K562 (cell line): ENCODE measurements around the gene RPL9. TPM values are rescaled to one million over a fixed set of nuclear protein-coding genes. Genes with fewer than 3 reads are reported as not detected.

ENCODE experiments used
- ATAC-seq: fragments of 200-7000 bp; cut with Tn5 transposase; 3 replicates; pipeline ENCODE4 v1.9.1; 2020; ENCODE audit warnings: moderate library complexity
- BruUV-seq: library from RNA; stranded (reverse); fragments of 400-500 nt; replicated peaks from 2 replicates; lab custom pipeline; 2021; lab: Mats Ljungman, UMichigan
- CTCF ChIA-PET: fragments of 300-600 bp; formaldehyde crosslinking; extraction: SDS; loops from one replicate; lab custom pipeline; 2021; ENCODE audit warnings: low intra/inter-chr PET ratio; lab: Yijun Ruan, JAX
- POLR2A ChIA-PET: fragments of 300-600, 350-650 bp; sonication (Branson Sonifier 250); formaldehyde crosslinking; extraction: SDS; loops from one replicate; lab custom pipeline; 2021; ENCODE audit warnings: antibody characterized with exemption, inconsistent platforms; lab: Yijun Ruan, JAX
- DNase-seq, 4 experiments: peaks; one replicate each; pipeline versions ENCODE4 v3.0.0 to v3.0.0-alpha.2; 2011 to 2018; ENCODE audit warnings: low spot score in 3 of 4, mixed read lengths in 3 of 4; ENCODE audit errors: extremely low read depth in 1 of 4
- FAIRE-seq: peaks from 2 replicates; lab custom pipeline; 2011; peaks lifted over from hg19 to GRCh38; lab: Jason Lieb, UNC
- H2AFZ ChIP-seq: 2 replicates; pipeline ENCODE4 v1.6.0; 2011; ENCODE audit warnings: low read depth, low read length, control low read depth, inconsistent platforms
- H3K27ac ChIP-seq: fragments of 200-600 bp; 3 replicates; pipeline ENCODE4 v1.8.0; 2011; ENCODE audit warnings: low read depth, mild to moderate bottlenecking, control low read depth, inconsistent platforms, low read length, moderate library complexity, mixed read lengths; ENCODE audit errors: extremely low read depth
- H3K27me3 ChIP-seq, 2 experiments: fragments of 300-600 bp in 1 of 2; 2 replicates in 1 of 2; 3 replicates in 1 of 2; pipeline versions ENCODE4 v1.6.0 to v1.8.0; 2011; ENCODE audit warnings: inconsistent platforms in 2 of 2, low read length in 2 of 2, mild to moderate bottlenecking in 1 of 2, mixed read lengths in 1 of 2, moderate library complexity in 1 of 2; ENCODE audit not compliant: control insufficient read depth in 2 of 2, insufficient read depth in 2 of 2
- H3K36me3 ChIP-seq: fragments of 300-600 bp; 3 replicates; pipeline ENCODE4 v1.8.0; 2011; ENCODE audit warnings: mild to moderate bottlenecking, low read length, inconsistent platforms; ENCODE audit not compliant: control insufficient read depth, insufficient read depth
- H3K4me1 ChIP-seq, 2 experiments: fragments of 200-600 bp in 1 of 2; replicated peaks in 1 of 2; 2 replicates in 1 of 2; 3 replicates in 1 of 2; pipeline versions ENCODE4 v1.5.1 to v1.8.0; 2011; ENCODE audit warnings: inconsistent platforms in 2 of 2, low read length in 2 of 2, mild to moderate bottlenecking in 1 of 2, mixed read lengths in 1 of 2, moderate library complexity in 1 of 2; ENCODE audit not compliant: control insufficient read depth in 2 of 2, insufficient read depth in 2 of 2
- H3K4me2 ChIP-seq: 2 replicates; pipeline ENCODE4 v1.6.1; 2011; ENCODE audit warnings: low read length, control low read depth, inconsistent platforms, mixed read lengths; ENCODE audit not compliant: insufficient read depth
- H3K4me3 ChIP-seq: fragments of 200-600 bp; sonication (generic), shearing (Covaris generic); 2 replicates; pipeline ENCODE4 v1.5.1; 2016; ENCODE audit warnings: control low read depth, inconsistent platforms
- H3K79me2 ChIP-seq: fragments of 200-600 bp; 3 replicates; pipeline ENCODE4 v1.8.0; 2011; ENCODE audit warnings: low read length, inconsistent platforms; ENCODE audit not compliant: control insufficient read depth, insufficient read depth
- H3K9ac ChIP-seq, 2 experiments: 2 replicates each; pipeline versions ENCODE4 v1.6.0 to v1.6.1; 2011; ENCODE audit warnings: low read depth in 2 of 2, low read length in 2 of 2, control low read depth in 1 of 2, inconsistent platforms in 1 of 2, mild to moderate bottlenecking in 1 of 2, mixed read lengths in 1 of 2; ENCODE audit not compliant: insufficient read depth in 1 of 2
- H3K9me1 ChIP-seq: one replicate; pipeline ENCODE4 v1.6.0; 2011; ENCODE audit warnings: inconsistent platforms, mild to moderate bottlenecking, low read length, moderate library complexity; ENCODE audit not compliant: control insufficient read depth, insufficient read depth
- H3K9me3 ChIP-seq: replicated peaks from 2 replicates; pipeline ENCODE4 v1.5.1; 2011; ENCODE audit warnings: low read depth, low read length, inconsistent platforms; ENCODE audit not compliant: control insufficient read depth, insufficient read depth
- H4K20me1 ChIP-seq: replicated peaks from 2 replicates; pipeline ENCODE4 v1.6.1; 2011; ENCODE audit warnings: low read length, inconsistent platforms, mixed read lengths; ENCODE audit not compliant: control insufficient read depth, insufficient read depth
- CHD1 ChIP-seq: fragments of 200-600 bp; sonication (generic); IDR thresholded peaks from one replicate; pipeline ENCODE4 v1.6.1; 2012; ENCODE audit warnings: mild to moderate bottlenecking, moderate library complexity, low read length, inconsistent platforms
- EP300 ChIP-seq: IDR thresholded peaks from 2 replicates; pipeline ENCODE4 v1.6.1; 2012; ENCODE audit warnings: low read length, improper control_type of control experiment
- KAT7 ChIP-seq: sonication (generic); formaldehyde crosslinking; IDR thresholded peaks from 2 replicates; pipeline ENCODE4 v1.8.0; 2022; ENCODE audit warnings: missing genetic modification reagents, mild to moderate bottlenecking, borderline replicate concordance
- MEF2D ChIP-seq: conservative IDR thresholded peaks from 2 replicates; pipeline ENCODE4 v1.6.1; 2016; ENCODE audit warnings: low read depth, missing genetic modification characterization, missing compliant biosample characterization
- RAD21 ChIP-seq, 2 experiments: fragments of 250-450 bp in 1 of 2; fragments of 450-650 bp in 1 of 2; sonication (Bioruptor Pico) in 1 of 2; formaldehyde crosslinking in 1 of 2; IDR thresholded peaks in 1 of 2; conservative IDR thresholded peaks in 1 of 2; 2 replicates each; pipeline versions ENCODE4 v1.4.0 to v1.8.0; 2020 to 2022; ENCODE audit warnings: mild to moderate bottlenecking in 2 of 2, moderate library complexity in 1 of 2
- RCOR1 ChIP-seq, 2 experiments: IDR thresholded peaks; 2 replicates each; pipeline ENCODE4 v1.6.1; 2012; ENCODE audit warnings: low read depth in 2 of 2, low read length in 2 of 2, borderline replicate concordance in 1 of 2, improper control_type of control experiment in 1 of 2
- SMAD2 ChIP-seq: fragments of 150-350 bp; IDR thresholded peaks from 2 replicates; pipeline ENCODE4 v1.6.1; 2014; ENCODE audit warnings: low read depth, mild to moderate bottlenecking, low read length
- ZFP1 ChIP-seq: fragments of 450-650 bp; formaldehyde crosslinking; IDR thresholded peaks from 2 replicates; pipeline ENCODE4 v1.4.0; 2020; ENCODE audit warnings: mild to moderate bottlenecking, mixed read lengths
- ZNF354B ChIP-seq: fragments of 250-450 bp; sonication (Bioruptor Pico); IDR thresholded peaks from 2 replicates; pipeline ENCODE4 v1.4.0; 2020
- WGBS: fragments of 100-300 bp; shearing (Covaris generic); methylation state at CpG from one replicate; pipeline ENCODE4 v1.1.6; 2016; ENCODE audit warnings: low coverage, mixed read lengths; ENCODE audit not compliant: insufficient coverage; ENCODE audit errors: missing lambda C conversion rate; 5-methylcytosine and 5-hydroxymethylcytosine counted together
- in situ Hi-C: fragments of 300-500 bp; cut with MboI; formaldehyde crosslinking; loops from 4 replicates; pipeline ENCODE4 v1.15.0; 2018; ENCODE audit warnings: inconsistent platforms, mixed read lengths
- intact Hi-C: fragments of 100-400 bp; cut with micrococcal nuclease; formaldehyde crosslinking; loops from 2 replicates; pipeline ENCODE4 v1.14.2; 2022
- polyA plus RNA-seq, 8 experiments: library from polyadenylated mRNA; depleted of rRNA in 4 of 8; stranded (reverse) in 5 of 8; unstranded in 3 of 8; fragments of >200 nt; fragmentation: Nextera tagmentation in 2 of 8; fragmentation: Illumina TruSeq in 1 of 8; extraction: Ambion mirVana in 2 of 8; extraction: Trizol in 1 of 8; gene quantifications; 2 replicates each; pipeline versions ENCODE4 v1.2.1 to v1.2.3, GENCODE V29; 2011 to 2014; ENCODE audit warnings: inconsistent platforms in 1 of 8, missing spikeins in 1 of 8
- total RNA-seq, 7 experiments: library from RNA; depleted of rRNA in 6 of 7; stranded (reverse); fragments of >200 nt in 6 of 7; fragmentation: Illumina TruSeq in 2 of 7; extraction: Trizol in 2 of 7; gene quantifications; 2 replicates each; pipeline versions ENCODE4 v1.2.1 to v1.2.3, GENCODE V29; 2011 to 2021; ENCODE audit warnings: low replicate concordance in 1 of 7
- TF ChIP-seq, protein P1 (sequence below): fragments of 450-650 bp; IDR thresholded peaks from 2 replicates; pipeline ENCODE4 v1.6.1; 2016; ENCODE audit warnings: low read depth, mild to moderate bottlenecking, moderate library complexity
- TF ChIP-seq, protein P2 (sequence below): IDR thresholded peaks from 2 replicates; pipeline ENCODE4 v1.6.1; 2011; ENCODE audit warnings: borderline replicate concordance, low read depth, mild to moderate bottlenecking, moderate library complexity, low read length; ENCODE audit not compliant: insufficient read depth, poor library complexity, severe bottlenecking
- TF ChIP-seq, protein P3 (sequence below): fragments of 250-450 bp; sonication (Bioruptor Pico); IDR thresholded peaks from 2 replicates; pipeline ENCODE4 v1.5.0; 2020; ENCODE audit warnings: mild to moderate bottlenecking
- TF ChIP-seq, protein P4 (sequence below): fragments of 250-450 bp; sonication (Bioruptor Pico); IDR thresholded peaks from 2 replicates; pipeline ENCODE4 v1.4.0; 2020; ENCODE audit warnings: borderline replicate concordance

RPL9 gene
- total and polyA plus RNA-seq, 9 of the 15 experiments (the other 6 are each of a cell fraction or from before 2014, with no cell fraction given) = 1,925 to 5,178 (median 3,033) TPM

DNA sequence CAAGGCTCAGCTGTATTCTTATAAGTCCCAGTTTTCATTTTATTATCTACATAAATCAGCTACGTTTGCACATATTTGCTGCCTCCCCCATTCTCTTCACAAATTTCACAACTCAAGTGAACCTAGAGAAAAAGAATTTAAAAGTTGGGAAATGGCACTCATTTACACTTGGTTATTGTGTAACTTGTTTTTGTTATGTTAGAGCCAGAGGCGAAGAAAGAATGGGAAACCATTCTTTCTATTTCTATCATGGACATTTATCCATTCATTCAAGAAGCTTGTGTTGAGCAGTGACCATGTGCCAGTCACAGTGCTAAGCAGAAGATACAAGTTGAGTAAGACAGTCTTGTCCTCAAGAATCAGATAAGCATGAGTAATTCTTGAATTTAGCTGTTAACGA lies 13.7 kb upstream of the RPL9 start (continued):
- TF ChIP-seq, protein P1, sequence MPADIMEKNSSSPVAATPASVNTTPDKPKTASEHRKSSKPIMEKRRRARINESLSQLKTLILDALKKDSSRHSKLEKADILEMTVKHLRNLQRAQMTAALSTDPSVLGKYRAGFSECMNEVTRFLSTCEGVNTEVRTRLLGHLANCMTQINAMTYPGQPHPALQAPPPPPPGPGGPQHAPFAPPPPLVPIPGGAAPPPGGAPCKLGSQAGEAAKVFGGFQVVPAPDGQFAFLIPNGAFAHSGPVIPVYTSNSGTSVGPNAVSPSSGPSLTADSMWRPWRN = no peak
- no peak for TF ChIP-seq EP300
- TF ChIP-seq SMAD2 = no peak

DNA sequence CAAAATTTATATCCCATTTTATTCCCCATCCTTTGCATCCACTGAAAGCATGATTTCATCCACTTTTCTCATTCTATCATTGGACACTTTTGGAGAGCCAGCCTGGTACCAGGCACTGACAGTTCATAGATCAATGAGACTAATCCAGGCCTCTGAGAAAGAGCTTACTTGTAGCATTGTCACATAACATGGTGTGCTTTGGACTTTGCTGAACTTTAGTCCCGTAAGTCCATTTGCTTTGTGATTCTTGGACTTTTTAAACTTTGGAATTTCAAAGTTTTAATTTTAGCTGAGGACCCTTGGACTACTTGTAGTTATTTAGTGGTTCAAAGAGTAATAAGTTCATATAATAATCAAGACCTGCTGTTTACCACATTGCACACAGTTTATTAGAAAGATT lies 11.7 kb upstream of the RPL9 start:
- WGBS = 90% methylated on average over 1 of the region's 1 CpG
- DNase-seq (no peak), FAIRE-seq (no peak), ATAC-seq (no peak)
- no peaks in the 10 kb centered on the region; a peak in 2 of 5 replicates for H3K4me1 ChIP-seq
- ChIA-PET POLR2A (interaction anchor here (1.2 kb wide), 1 partner anchor 17 kb away, joined by 3 read pairs; no protein-coding TSS in a partner anchor), CTCF (interaction anchor here (0.6 to 3.4 kb wide), 4 partner anchors 121 to 846 kb away, joined by 3 to 66 read pairs (median 12); partner anchors contain the start of gene PDS5A)
- H2AFZ ChIP-seq = no peak overlapping the region
- no peaks in the 10 kb centered on the region for H3K27me3 ChIP-seq
- H3K27ac ChIP-seq = no peak overlapping the region
- in situ Hi-C loops (loop anchor here (5.0 kb wide), 1 partner anchor 502 kb away; no protein-coding TSS in a partner anchor), intact Hi-C loops (no loop called here)
- BruUV-seq = no TSS peak
- no peak overlapping the region for H3K4me2 ChIP-seq
- no peaks in the 10 kb centered on the region for H3K9me3 ChIP-seq
- H3K9ac ChIP-seq = no peak overlapping the region
- no peaks in the 10 kb centered on the region for H3K79me2 ChIP-seq
- H4K20me1 ChIP-seq = no peaks in the 10 kb centered on the region
- no peak overlapping the region for H3K4me3 ChIP-seq
- no peaks in the 10 kb centered on the region for H3K9me1 ChIP-seq
- peaks cover 70% of the 10 kb centered on the region for H3K36me3 ChIP-seq
- no peak for TF ChIP-seq RAD21 (CRISPR knock-in tag; conservative IDR thresholded peaks at IDR 0.05 in 1 of 2, IDR thresholded peaks at IDR 0.05 in 1 of 2)
- no peak for TF ChIP-seq RCOR1 (IDR thresholded peaks at IDR 0.05; ENCODE audit: borderline replicate concordance in 1 of 2, low read depth in 2 of 2, low read length in 2 of 2)
- TF ChIP-seq MEF2D = no peak
- TF ChIP-seq KAT7 (CRISPR knock-in tag) = no peak
- TF ChIP-seq CHD1 = no peak
- TF ChIP-seq ZFP1 = no peak
- TF ChIP-seq, protein P2, sequence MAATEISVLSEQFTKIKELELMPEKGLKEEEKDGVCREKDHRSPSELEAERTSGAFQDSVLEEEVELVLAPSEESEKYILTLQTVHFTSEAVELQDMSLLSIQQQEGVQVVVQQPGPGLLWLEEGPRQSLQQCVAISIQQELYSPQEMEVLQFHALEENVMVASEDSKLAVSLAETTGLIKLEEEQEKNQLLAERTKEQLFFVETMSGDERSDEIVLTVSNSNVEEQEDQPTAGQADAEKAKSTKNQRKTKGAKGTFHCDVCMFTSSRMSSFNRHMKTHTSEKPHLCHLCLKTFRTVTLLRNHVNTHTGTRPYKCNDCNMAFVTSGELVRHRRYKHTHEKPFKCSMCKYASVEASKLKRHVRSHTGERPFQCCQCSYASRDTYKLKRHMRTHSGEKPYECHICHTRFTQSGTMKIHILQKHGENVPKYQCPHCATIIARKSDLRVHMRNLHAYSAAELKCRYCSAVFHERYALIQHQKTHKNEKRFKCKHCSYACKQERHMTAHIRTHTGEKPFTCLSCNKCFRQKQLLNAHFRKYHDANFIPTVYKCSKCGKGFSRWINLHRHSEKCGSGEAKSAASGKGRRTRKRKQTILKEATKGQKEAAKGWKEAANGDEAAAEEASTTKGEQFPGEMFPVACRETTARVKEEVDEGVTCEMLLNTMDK = no peak
- no peak for TF ChIP-seq ZNF354B
- TF ChIP-seq, protein P3, sequence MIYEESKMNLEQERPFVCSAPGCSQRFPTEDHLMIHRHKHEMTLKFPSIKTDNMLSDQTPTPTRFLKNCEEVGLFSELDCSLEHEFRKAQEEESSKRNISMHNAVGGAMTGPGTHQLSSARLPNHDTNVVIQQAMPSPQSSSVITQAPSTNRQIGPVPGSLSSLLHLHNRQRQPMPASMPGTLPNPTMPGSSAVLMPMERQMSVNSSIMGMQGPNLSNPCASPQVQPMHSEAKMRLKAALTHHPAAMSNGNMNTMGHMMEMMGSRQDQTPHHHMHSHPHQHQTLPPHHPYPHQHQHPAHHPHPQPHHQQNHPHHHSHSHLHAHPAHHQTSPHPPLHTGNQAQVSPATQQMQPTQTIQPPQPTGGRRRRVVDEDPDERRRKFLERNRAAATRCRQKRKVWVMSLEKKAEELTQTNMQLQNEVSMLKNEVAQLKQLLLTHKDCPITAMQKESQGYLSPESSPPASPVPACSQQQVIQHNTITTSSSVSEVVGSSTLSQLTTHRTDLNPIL (CRISPR knock-in tag) = no peak
- TF ChIP-seq, protein P4, sequence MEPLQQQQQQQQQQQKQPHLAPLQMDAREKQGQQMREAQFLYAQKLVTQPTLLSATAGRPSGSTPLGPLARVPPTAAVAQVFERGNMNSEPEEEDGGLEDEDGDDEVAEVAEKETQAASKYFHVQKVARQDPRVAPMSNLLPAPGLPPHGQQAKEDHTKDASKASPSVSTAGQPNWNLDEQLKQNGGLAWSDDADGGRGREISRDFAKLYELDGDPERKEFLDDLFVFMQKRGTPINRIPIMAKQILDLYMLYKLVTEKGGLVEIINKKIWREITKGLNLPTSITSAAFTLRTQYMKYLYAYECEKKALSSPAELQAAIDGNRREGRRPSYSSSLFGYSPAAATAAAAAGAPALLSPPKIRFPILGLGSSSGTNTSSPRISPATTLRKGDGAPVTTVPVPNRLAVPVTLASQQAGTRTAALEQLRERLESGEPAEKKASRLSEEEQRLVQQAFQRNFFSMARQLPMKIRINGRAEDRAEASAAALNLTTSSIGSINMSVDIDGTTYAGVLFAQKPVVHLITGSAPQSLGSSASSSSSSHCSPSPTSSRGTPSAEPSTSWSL = no peak
